Measurements from ENCODE around the gene ICAM5. TPM values are rescaled to one million over a fixed set of nuclear protein-coding genes. Genes with fewer than 3 reads are reported as not detected.

Gene ICAM5
- total and polyA plus RNA-seq, 9 of the 15 experiments (the other 6 are each of a cell fraction or from before 2014, with no cell fraction given): 0.10 to 114 (median 13.7) TPM

GRCh38 chr19:10332965-10333757 is 43.4 kb downstream of the ICAM5 start, which contains the start of gene RAVER1 (continued):
- TF ChIP-seq SIX5 (IDR thresholded peaks at IDR 0.05; ENCODE audit: borderline replicate concordance in 1 of 2, insufficient read depth in 1 of 2, low read depth in 1 of 2, low read length in 2 of 2) (peak; percentile 29 to 39; a peak in 2 of 4 replicates), L3MBTL2 (IDR thresholded peaks at IDR 0.05) (peak; percentile 69), MXI1 (IDR thresholded peaks at IDR 0.05; ENCODE audit: low read depth, low read length) (peak; percentile 53; the same call in 1 of the 2 replicates), STAT6 (CRISPR knock-in tag; IDR thresholded peaks at IDR 0.05) (no peak), ZFX (CRISPR knock-in tag; IDR thresholded peaks at IDR 0.05) (peak; percentile 84), NUFIP1 (IDR thresholded peaks at IDR 0.05; ENCODE audit: partially characterized antibody) (peak; percentile 78), ZNF384 (IDR thresholded peaks at IDR 0.05; ENCODE audit: low read depth, low read length) (0 out of 2 replicates have a peak, but pooled peaks have one; percentile 4), ZBTB7A (IDR thresholded peaks at IDR 0.05; ENCODE audit: borderline replicate concordance, control insufficient read depth, low read depth, low read length) (peak; percentile 39; the same call in 1 of the 2 replicates), NFRKB (IDR thresholded peaks at IDR 0.05; ENCODE audit: low read depth) (peak; percentile 93), SMAD3 (CRISPR knock-in tag; conservative IDR thresholded peaks at IDR 0.05) (no peak), ZKSCAN1 (IDR thresholded peaks at IDR 0.05; ENCODE audit: low read depth, low read length) (peak; percentile 45; the same call in 1 of the 2 replicates), GATA2 (CRISPR knock-in tag; IDR thresholded peaks at IDR 0.05) (peak; percentile 36; the same call in 1 of the 2 replicates), SP1 (CRISPR knock-in tag; IDR thresholded peaks at IDR 0.05) (peak; percentile 85), MEIS2 (IDR thresholded peaks at IDR 0.05; ENCODE audit: partially characterized antibody) (peak; percentile 29), ETV5 (CRISPR knock-in tag; IDR thresholded peaks at IDR 0.05; ENCODE audit: low read depth) (peak; percentile 74), FUS (optimal IDR thresholded peaks at IDR 0.05; ENCODE audit: low read depth, low read length) (no peak), CBX3 (IDR thresholded peaks at IDR 0.05; ENCODE audit: borderline replicate concordance in 1 of 2, low read length in 2 of 2) (0 out of 3 replicates have a peak, but pooled peaks of 1 of the 2 experiments have one; percentile 22), XRCC5 (IDR thresholded peaks at IDR 0.05; ENCODE audit: low read depth, low read length) (peak; percentile 68; the same call in 1 of the 2 replicates), FIP1L1 (IDR thresholded peaks at IDR 0.05; ENCODE audit: low read depth, low read length, poor library complexity, severe bottlenecking) (peak; percentile 62)
- TF ChIP-seq, protein P1, sequence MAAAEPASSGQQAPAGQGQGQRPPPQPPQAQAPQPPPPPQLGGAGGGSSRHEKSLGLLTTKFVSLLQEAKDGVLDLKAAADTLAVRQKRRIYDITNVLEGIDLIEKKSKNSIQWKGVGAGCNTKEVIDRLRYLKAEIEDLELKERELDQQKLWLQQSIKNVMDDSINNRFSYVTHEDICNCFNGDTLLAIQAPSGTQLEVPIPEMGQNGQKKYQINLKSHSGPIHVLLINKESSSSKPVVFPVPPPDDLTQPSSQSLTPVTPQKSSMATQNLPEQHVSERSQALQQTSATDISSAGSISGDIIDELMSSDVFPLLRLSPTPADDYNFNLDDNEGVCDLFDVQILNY (CRISPR knock-in tag; IDR thresholded peaks at IDR 0.05): peak; percentile 80
- TF ChIP-seq, protein P2, sequence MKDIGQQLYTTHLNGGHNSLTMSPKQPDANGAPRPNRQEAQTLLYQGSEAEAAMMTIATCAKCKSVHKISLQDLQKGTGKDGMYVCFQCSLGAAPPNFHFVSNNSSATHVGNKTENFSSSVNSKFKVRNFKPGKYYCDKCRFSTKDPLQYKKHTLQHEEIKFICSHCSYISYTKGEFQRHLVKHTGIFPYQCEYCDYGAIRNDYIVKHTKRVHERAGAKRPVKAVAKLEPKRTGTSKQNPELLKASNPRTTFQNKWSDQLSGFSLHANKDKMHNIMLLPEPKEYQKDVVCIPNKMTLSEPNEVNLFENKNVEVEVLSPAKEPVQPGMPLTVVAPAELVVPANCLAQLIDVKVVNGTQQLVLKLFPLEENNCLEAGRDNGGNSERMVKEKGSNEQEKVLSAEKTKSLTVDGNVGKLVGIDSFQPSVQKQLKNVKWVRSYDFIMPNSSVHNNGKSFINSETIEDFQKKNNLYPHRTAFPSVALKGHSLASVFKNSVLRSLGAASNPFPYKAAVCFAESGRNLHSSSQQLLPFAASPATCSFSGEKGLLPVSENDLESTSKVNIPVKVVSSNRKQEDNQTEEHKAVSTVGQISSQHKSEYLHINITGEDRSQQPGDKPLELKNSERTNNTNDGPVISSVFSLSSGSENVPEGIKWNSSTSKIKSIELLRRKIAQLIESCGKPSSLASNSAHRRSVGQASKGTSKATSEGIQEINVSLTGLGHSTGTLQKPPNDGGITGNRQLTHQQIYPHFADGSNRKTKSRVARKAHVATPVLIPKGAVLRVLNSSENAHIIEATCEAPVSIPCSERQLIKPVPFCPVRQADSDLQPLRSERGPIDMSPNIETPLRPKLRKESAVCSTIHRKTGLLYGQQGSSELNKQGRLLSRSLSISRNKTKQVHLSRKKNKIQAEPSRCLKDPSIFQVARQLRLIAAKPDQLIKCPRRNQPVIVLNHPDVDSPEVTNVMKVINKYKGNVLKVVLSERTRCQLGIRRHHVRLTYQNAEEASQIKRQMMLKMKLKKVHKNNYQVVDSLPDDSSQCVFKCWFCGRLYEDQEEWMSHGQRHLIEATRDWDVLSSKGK (CRISPR knock-in tag; IDR thresholded peaks at IDR 0.05): no peak

All from K562 (cell line).